ENCODE measurements around the gene RAB39B. TPM values are rescaled to one million over a fixed set of nuclear protein-coding genes. Genes with fewer than 3 reads are reported as not detected.

The RAB39B gene
- total and polyA plus RNA-seq, 4 experiments from 2014 or later = 2.5 to 16.6 (median 12.2) TPM

DNA sequence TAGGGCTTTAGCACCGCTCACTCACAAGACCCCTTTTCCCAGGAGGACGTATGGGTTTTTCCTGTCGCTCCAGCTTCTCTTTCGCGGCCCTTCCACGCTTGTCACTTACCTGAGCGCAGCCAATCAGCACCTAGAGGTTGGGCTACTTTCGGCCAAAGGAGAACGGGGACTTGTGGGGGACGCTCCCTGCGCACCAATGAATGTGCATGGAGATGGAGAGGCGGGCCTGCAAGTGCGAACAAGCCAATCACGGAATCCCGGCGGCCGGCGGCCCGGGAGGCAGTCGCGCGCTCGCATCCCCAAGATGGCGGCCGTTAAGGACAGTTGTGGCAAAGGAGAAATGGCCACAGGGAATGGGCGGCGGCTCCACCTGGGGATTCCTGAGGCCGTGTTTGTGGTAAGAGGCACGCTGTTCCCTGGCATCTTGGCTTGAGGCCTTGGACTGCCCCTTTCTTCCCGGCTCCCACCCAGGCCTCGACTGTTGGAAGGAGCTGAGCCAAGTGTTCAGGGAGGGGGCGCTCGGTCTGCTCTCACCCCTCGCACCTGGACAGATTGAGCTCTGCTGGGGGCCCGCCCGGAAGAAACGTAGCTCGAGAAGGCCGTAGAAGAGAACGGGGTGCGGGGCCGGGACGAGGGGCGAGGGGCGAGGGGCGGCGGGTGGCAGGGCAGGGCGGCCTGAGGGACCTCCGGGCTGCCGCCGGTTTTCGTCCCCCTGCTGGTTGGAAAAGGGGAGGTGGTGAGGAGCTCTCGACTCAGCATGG is 47.9 kb downstream of the RAB39B start, which contains the start of gene VBP1:
Gene VBP1 (plus strand): TSS at position 282 of the 761 bp plus-strand sequence. CDS start 23 bp downstream, at position 305.
- Mint-ChIP-seq H3K27me3 (no peaks in the 10 kb centered on the region), H3K36me3 (peaks cover 0 to 5% of the 10 kb centered on the region in 2 donors), H3K9me3 (no peaks in the 10 kb centered on the region), H3K4me3 (peak within 1 kb of the TSS; percentile 90 to 97 (median 94)), H3K27ac (peak within 1 kb of the TSS; percentile 84 to 96 (median 91)), H3K4me1 (peaks cover 17 to 36% (median 22%) of the 10 kb centered on the region in 4 donors)
- Histone ChIP-seq H3K27ac (ENCODE audit: low read depth, low read length) (peak within 1 kb of the TSS; percentile 78), H3K9me3 (ENCODE audit: control insufficient read depth in 1 of 2, low read length in 2 of 2) (no peaks in the 10 kb centered on the region), H3K27me3 (ENCODE audit: insufficient read depth, low read length) (no peaks in the 10 kb centered on the region), H3K4me1 (ENCODE audit: insufficient read depth, low read length) (peaks cover 18% of the 10 kb centered on the region), H3K4me3 (ENCODE audit: low read length in 2 of 2) (peak within 1 kb of the TSS; percentile 76 to 79), H3K36me3 (ENCODE audit: insufficient read depth, low read length) (no peaks in the 10 kb centered on the region)
- ChIA-PET POLR2A (ENCODE audit: partially characterized antibody) (interaction anchor here (0.6 to 5.0 kb wide), 13 partner anchors 10 to 237 kb away, joined by 3 to 40 read pairs (median 3); partner anchors contain the start of genes FUNDC2 and RAB39B), CTCF (ENCODE audit: partially characterized antibody) (interaction anchor here (0.8 to 2.9 kb wide), 19 partner anchors 10 to 150 kb away, joined by 3 to 20 read pairs (median 5); partner anchors contain the start of gene RAB39B)
- intact Hi-C loops (cut with micrococcal nuclease) = loop anchor here (1.0 to 10.0 kb wide), 6 partner anchors 28 to 236 kb away; partner anchors contain the start of genes BRCC3, CMC4 and MTCP1
- peak; percentile 84 to 93 (median 86) for DNase-seq

DNA sequence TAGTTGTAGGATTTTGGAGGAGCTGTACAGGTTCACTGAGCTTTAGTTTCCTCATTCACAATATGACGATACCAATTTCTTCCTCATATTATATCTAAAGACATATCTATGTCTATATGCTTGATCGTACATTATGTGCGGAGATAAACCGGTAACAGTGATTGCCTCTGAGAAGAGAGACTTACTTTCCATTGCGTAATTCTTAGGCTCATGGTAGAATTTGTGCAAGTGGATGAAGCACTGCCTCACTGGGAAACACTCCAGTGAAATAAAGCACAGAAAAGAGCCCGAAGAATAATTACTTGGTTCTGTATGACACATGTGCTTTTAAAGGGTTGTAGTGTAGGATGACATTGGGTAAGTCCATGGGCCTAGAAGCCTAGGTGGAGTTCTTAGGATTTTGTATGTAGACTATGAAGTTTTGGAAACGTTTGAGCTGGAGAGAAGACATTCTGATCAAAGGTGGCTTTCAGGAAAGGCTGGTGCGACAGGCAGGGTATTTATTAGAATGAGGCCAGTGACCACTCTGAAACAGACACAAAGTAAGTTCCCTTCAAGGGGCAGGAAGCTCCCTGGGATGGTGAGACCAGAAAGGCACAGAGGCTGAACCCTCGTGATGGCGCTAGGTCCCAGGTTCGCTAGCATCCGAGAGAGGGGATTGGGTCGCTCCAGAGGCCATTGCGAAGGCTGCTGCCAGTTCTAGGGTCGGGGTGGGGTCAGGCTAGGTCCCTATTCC is 48.7 kb downstream of the RAB39B start:
- H3K4me3 ChIP-seq (ENCODE audit: low read length in 2 of 2) = peak overlapping the region; percentile 76 to 79
- DNase-seq = no peak
- Mint-ChIP-seq H3K4me3 (peak overlapping the region; percentile 90 to 97 (median 94)), H3K27me3 (no peaks in the 10 kb centered on the region), H3K36me3 (peaks cover 0 to 5% of the 10 kb centered on the region in 2 donors), H3K4me1 (peaks cover 17 to 36% (median 22%) of the 10 kb centered on the region in 4 donors), H3K9me3 (no peaks in the 10 kb centered on the region), H3K27ac (peak overlapping the region; percentile 84 to 96 (median 91))
- POLR2A ChIA-PET (ENCODE audit: partially characterized antibody) = interaction anchor here (0.6 to 5.0 kb wide), 10 partner anchors 12 to 236 kb away, joined by 3 to 40 read pairs (median 4); partner anchors contain the start of genes FUNDC2 and RAB39B
- H3K4me1 ChIP-seq (ENCODE audit: insufficient read depth, low read length) = peaks cover 18% of the 10 kb centered on the region
- no peaks in the 10 kb centered on the region for H3K27me3 ChIP-seq (ENCODE audit: insufficient read depth, low read length)
- H3K27ac ChIP-seq (ENCODE audit: low read depth, low read length) = peak overlapping the region; percentile 78
- no peaks in the 10 kb centered on the region for H3K36me3 ChIP-seq (ENCODE audit: insufficient read depth, low read length)
- H3K9me3 ChIP-seq (ENCODE audit: control insufficient read depth in 1 of 2, low read length in 2 of 2) = no peaks in the 10 kb centered on the region
- CTCF ChIA-PET (ENCODE audit: partially characterized antibody) = interaction anchor here (0.8 to 2.9 kb wide), 13 partner anchors 10 to 121 kb away, joined by 3 to 20 read pairs (median 7); no protein-coding TSS in a partner anchor
- intact Hi-C loops (cut with micrococcal nuclease) = loop anchor here (1.0 to 10.0 kb wide), 6 partner anchors 27 to 235 kb away; partner anchors contain the start of genes BRCC3, CMC4 and MTCP1

DNA sequence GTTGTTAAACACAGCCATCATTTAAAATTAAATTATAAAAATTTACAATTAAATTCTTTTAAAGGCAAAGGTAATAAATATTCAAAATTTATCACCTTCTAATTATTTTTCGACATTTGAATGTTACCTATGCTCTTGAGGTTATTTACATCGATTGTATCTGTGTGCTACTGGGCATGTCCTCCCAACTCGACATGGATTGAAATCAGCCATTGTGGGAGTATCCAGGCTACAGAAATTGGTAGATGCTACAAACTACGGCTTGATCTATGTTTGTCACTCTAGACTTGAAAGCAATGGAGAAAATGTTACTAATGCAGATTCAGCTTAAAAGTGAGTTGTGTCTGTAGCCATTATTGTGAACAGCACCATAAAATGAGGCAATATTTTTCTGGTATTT is 50.6 kb downstream of the RAB39B start:
- Histone ChIP-seq H3K27me3 (ENCODE audit: insufficient read depth, low read length) (no peaks in the 10 kb centered on the region), H3K27ac (ENCODE audit: low read depth, low read length) (no peak overlapping the region), H3K4me1 (ENCODE audit: insufficient read depth, low read length) (peaks cover 15% of the 10 kb centered on the region), H3K9me3 (ENCODE audit: control insufficient read depth in 1 of 2, low read length in 2 of 2) (no peaks in the 10 kb centered on the region), H3K4me3 (ENCODE audit: low read length in 2 of 2) (no peak overlapping the region), H3K36me3 (ENCODE audit: insufficient read depth, low read length) (no peaks in the 10 kb centered on the region)
- ChIA-PET CTCF (ENCODE audit: partially characterized antibody) (no interaction called here), POLR2A (ENCODE audit: partially characterized antibody) (interaction anchor here (1.1 kb wide), 1 partner anchor 26 kb away, joined by 3 read pairs; no protein-coding TSS in a partner anchor)
- Mint-ChIP-seq H3K4me1 (peaks cover 14 to 31% (median 19%) of the 10 kb centered on the region in 4 donors), H3K27ac (no peak overlapping the region), H3K9me3 (no peaks in the 10 kb centered on the region), H3K36me3 (peaks cover 0 to 5% of the 10 kb centered on the region in 2 donors), H3K4me3 (no peak overlapping the region), H3K27me3 (no peaks in the 10 kb centered on the region)
- no peak for DNase-seq
- intact Hi-C loops (cut with micrococcal nuclease) = loop anchor here (10.0 kb wide), 1 partner anchor 69 kb away; no protein-coding TSS in a partner anchor

DNA sequence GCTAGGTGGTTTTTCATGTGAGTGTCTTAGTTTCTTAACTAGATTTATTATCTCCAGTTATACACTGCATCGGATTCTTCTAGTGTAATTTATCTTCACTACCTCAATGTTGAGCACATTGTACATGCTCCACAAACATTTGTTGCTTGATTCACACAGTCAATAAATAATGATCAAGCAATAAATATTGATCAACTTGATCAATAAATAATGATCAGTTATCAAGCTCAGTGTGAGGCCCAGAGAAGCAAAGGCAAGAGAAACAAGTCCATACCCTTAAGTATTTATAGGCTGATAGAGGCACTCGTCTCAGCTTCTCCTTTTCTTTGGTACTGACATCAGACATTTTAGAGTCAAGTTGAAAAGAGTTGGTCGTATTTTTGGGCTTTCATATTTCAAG is 53.1 kb downstream of the RAB39B start:
- Histone ChIP-seq H3K36me3 (ENCODE audit: insufficient read depth, low read length) (no peaks in the 10 kb centered on the region), H3K27ac (ENCODE audit: low read depth, low read length) (no peak overlapping the region), H3K27me3 (ENCODE audit: insufficient read depth, low read length) (no peaks in the 10 kb centered on the region), H3K9me3 (ENCODE audit: control insufficient read depth in 1 of 2, low read length in 2 of 2) (no peaks in the 10 kb centered on the region), H3K4me3 (ENCODE audit: low read length in 2 of 2) (no peak overlapping the region), H3K4me1 (ENCODE audit: insufficient read depth, low read length) (no peaks in the 10 kb centered on the region)
- H3K27ac Mint-ChIP-seq = no peak overlapping the region
- intact Hi-C loops (cut with micrococcal nuclease) = loop anchor here (10.0 kb wide), 1 partner anchor 66 kb away; no protein-coding TSS in a partner anchor
- DNase-seq = no peak
- peaks cover 0 to 9% (median 2%) of the 10 kb centered on the region in 4 donors for H3K4me1 Mint-ChIP-seq
- no peaks in the 10 kb centered on the region for H3K27me3 Mint-ChIP-seq
- no peaks in the 10 kb centered on the region for H3K9me3 Mint-ChIP-seq
- ChIA-PET POLR2A (ENCODE audit: partially characterized antibody) (no interaction called here), CTCF (ENCODE audit: partially characterized antibody) (no interaction called here)
- peaks cover 0 to 3% of the 10 kb centered on the region in 2 donors for H3K36me3 Mint-ChIP-seq
- H3K4me3 Mint-ChIP-seq = no peak overlapping the region

Other genes starting within 250 kb of the RAB39B start
- 1 to 10 TPM; 2.4 to 2.7 TPM for gene F8, start 241.8 kb downstream of the RAB39B start, total RNA-seq
- 1 to 10 TPM; 4.6 to 7.2 TPM for gene F8, start 241.8 kb downstream of the RAB39B start, polyA plus RNA-seq
- 10 to 100 TPM; 52.6 to 53.6 TPM for gene FUNDC2, start 237.6 kb downstream of the RAB39B start, total RNA-seq
- 100 to 1,000 TPM; 156 to 173 TPM for gene FUNDC2, start 237.6 kb downstream of the RAB39B start, polyA plus RNA-seq
- 1 to 10 TPM; 6.1 to 7.0 TPM for gene CMC4, start 193.4 kb downstream of the RAB39B start, total RNA-seq
- gene CMC4, start 193.4 kb downstream of the RAB39B start, polyA plus RNA-seq = 10 to 100 TPM; 23.0 to 25.3 TPM
- gene MTCP1, start 193.4 kb downstream of the RAB39B start, total RNA-seq = 10 to 100 TPM; 21.8 to 24.2 TPM
- 10 to 100 TPM; 26.0 to 44.1 TPM for gene MTCP1, start 193.4 kb downstream of the RAB39B start, polyA plus RNA-seq
- 10 to 100 TPM; 19.2 to 19.7 TPM for gene BRCC3, start 193.0 kb downstream of the RAB39B start, total RNA-seq
- gene BRCC3, start 193.0 kb downstream of the RAB39B start, polyA plus RNA-seq = 10 to 100 TPM; 18.8 to 30.1 TPM
- 10 to 100 TPM; 30.8 to 33.9 TPM for gene VBP1, start 48.0 kb downstream of the RAB39B start, total RNA-seq
- 100 to 1,000 TPM in 1 of 2 donors, 10 to 100 TPM in 1; 82.8 to 112 TPM for gene VBP1, start 48.0 kb downstream of the RAB39B start, polyA plus RNA-seq
- under 1 TPM; 0.28 to 0.81 TPM for gene CLIC2, start 70.1 kb upstream of the RAB39B start, total RNA-seq
- under 1 TPM in 1 of 2 donors, not detected in 1; 0.18 TPM for gene CLIC2, start 70.1 kb upstream of the RAB39B start, polyA plus RNA-seq
- not detected for gene F8A2, start 117.6 kb upstream of the RAB39B start, total RNA-seq
- not detected for gene F8A2, start 117.6 kb upstream of the RAB39B start, polyA plus RNA-seq
- not detected for gene F8A3, start 194.1 kb upstream of the RAB39B start, total RNA-seq
- 1 to 10 TPM; 2.9 to 9.8 TPM for gene F8A3, start 194.1 kb upstream of the RAB39B start, polyA plus RNA-seq

Measured in CD4-positive, alpha-beta memory T cell (primary cell).